ENCODE measurements around the gene ILKAP.
A peak's percentile ranks its signal among the peaks of the same experiment; 100 is the strongest.

Gene ILKAP, protein sequence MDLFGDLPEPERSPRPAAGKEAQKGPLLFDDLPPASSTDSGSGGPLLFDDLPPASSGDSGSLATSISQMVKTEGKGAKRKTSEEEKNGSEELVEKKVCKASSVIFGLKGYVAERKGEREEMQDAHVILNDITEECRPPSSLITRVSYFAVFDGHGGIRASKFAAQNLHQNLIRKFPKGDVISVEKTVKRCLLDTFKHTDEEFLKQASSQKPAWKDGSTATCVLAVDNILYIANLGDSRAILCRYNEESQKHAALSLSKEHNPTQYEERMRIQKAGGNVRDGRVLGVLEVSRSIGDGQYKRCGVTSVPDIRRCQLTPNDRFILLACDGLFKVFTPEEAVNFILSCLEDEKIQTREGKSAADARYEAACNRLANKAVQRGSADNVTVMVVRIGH

GRCh38 chr2:238203094-238203972, at the start of gene ILKAP:
Gene ILKAP, minus strand, starts transcription at chr2:238203695. Its CDS starts 142 bp downstream, at chr2:238203553.
- peak; percentile 79 to 84 for DNase-seq

DNA sequence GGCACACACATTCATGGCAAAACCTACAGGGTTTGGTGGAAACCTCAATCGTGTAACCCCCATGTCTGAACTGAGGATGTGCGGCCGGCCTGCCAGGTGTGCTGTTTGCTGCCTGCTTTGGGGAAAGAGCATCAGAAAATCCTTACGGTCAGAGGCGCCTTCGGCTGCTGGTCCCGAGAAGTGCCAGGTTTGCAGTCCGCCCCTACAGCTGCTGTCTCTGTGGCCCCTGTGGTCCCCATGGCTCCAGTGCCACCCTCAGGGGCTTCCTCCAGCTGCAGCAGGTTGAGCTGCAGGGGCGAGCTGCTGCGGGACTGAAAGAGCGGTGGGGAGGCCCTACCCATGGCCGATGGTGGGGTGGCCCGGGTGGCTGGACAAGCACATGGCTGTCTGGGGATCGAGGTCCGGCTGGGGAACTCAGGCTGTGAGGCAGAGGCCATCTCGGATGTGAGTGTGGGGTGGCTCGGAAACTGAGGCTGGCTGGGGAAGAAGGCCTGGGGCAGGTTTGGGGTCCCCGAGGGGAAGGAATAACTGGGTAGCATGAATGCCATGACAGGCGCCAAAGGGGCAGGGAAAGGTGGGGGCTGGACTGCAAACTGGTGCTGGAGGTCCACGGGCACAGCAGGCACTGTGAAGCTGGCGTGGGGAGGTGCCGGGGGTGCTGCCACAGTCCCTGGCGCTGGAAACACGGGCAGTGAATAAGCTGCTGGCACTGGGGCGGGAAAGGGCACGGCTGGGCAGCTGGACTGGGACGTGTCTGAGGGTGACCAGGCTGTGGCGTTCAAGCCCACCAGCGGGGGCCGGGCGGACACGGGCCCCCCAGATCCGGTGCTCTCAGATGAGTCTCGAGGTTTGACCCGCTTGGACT, 49.5 kb upstream of the ILKAP start:
- no peak for DNase-seq

DNA sequence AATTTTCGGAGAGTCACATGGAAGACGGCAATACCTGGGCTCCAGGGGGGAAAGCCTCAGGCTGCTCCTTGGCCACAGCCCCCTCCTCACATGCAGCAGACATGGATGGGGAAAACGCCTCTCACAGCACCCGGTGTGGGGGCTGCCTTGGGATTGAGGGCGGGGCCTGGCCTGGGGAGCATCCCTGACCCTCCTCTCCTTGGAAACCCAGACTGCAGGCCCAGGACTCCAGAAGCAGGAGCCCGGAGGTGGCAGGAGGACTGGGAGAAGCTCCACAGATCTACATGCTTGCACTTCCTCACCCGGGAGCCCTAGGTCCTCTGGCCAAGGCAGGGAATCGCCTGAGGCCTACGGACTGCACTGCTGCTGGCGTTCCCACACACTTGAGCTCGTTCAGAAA, 48.5 kb upstream of the ILKAP start:
- no peak for DNase-seq

DNA sequence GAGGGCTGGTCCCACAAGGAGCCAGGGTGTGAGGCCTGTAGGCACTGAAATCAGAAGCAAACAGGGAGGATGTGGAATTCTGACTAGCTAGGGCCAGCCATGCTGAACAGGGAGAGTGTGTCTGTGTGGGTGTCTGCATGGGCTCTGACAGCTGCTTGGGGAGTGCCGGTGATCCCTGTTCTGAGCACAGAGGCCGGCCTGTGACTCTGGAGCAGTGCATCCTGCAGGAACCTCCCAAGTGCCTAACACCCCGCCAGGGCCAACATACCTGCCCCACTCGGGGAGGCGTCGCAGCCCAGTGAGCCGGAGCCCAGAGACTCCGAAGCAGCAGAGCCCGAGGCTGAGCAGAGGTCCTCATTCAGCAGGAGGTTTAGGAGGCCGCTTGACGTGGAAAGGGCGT, 47.8 kb upstream of the ILKAP start:
- DNase-seq: no peak

DNA sequence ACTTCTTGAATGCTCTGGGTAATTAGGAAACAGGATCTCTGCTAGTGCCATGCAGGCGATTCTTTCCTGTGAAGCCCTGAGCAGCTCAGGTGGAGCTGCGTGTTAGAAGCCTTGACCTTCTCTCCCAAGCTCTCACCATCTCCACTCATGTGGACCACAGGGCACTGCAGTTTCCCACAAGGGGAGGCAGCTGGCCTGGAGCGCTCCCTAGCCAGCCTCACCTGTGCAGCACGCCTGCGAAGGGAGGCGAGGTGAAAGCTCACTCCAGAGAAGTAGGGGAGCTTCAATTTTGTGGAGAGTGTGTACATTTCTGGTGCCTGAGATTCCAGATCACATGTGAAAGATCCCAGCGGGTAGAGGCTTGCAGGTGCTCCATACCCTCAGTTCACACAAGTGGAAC, 47.4 kb upstream of the ILKAP start:
- no peak for DNase-seq

DNA sequence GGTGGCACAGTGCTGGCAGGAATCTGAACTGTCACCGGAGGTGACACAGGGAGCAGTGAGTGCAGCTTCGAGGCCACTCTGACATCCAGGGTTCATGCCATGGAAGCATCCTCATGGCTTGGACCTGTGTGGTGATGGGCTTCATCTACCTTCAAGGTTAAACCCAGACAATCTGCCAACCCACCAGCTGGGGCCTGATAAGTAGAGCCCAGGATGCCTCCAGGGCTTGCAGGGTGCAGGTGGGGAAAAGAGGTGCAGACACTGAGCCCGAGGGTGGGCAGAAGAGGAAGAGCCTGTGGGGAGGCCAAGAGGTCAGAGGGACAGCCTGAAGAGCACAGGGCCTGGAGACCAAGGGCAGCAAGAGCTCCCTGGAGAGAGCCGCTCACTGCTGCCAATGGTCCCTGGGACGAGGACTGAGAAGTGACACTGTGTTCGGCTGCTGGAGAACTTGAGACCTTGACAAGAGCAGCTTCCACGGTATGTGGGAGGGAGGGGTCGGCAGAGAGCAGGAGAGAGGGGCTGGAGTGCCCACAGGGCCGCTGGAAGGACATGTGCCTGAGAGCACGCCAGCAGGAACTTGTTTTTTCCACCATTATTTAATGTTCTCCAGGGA, 44.5 kb upstream of the ILKAP start:
- DNase-seq: no peak

DNA sequence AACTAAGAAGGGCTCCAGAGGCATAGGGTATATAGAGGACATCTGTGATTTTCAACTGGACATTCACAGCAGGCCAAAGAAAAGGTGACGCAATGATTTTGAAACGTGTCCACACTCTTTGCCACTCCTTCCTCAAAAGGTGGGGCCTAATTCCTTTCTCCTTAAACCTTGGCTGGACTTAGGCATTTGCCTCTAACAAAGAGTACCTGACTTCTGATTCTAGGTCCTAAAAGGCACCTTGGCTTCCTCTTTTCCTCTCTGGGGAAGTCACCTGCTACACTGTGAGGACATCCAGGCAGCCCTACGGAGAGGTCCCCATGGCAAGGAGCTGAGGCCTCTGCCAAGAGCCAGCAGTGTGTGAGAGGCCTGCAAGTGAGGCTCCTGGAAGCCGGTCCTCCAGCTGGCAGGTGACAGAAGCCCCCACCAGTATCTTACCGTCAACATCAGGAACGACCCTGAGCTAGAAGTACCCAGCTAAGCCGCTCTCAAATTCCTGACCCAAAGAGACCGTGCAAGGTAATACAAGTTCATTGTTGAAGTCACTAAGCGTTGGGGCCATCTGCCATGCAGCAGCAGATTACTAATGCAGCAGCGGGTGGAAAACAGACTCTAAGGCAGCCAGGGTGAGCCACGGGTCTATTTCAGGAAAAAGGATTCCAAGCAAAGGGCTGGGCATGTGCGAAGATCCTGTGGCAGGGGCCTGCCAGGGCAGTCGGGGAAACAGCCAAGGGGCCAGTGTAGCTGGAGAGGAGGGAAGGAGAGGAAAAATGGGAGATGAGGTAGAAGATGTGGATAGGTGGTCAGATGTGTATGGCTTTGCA, 43.7 kb upstream of the ILKAP start:
- DNase-seq: no peak

DNA sequence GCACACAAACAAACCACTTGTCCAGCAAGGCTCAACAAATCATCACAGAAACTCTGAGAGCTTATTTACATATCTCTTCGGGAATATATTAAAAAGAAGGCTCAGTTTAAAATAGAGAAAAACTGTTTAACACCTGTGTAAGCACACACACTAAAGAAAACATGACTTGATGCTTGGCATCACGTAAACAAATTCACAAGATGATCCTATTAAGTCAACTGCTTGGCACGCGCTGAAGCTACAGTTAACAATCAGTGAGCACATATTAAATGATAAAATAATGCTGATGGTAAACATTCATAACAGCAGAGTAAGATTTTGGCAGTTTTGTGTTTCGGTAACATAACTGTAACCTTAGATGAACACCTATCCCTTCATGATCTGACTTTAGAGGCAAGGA, 40.7 kb upstream of the ILKAP start:
- no peak for DNase-seq

DNA sequence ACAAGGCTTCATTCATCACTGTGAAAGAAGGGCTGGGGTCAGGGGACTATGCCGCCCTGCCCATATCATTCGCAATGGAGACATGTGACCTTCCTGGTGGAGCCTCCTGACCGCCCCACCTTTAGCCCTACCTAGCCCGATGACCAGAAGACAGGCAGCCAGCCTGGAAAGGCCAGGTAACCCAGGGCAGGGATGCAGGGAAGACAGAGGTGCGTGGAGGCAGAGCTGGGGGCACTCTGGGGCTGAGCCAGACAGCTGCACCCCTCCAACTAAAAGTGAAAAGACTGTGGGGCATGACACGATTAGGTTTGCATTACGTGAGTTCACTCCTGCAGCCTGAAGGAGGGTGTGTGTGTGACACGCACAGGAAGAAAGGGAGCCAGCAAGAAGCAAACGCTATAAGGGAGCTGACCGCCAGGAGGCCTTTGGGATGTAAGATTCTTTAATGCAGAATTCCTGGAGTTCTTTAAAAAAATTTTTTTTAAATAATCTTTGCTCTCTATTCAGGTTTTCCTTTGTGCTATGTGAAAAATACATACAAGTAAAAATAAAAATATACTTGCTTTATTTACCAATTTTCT, 40.1 kb upstream of the ILKAP start:
- DNase-seq: peak; percentile 38 to 72

DNA sequence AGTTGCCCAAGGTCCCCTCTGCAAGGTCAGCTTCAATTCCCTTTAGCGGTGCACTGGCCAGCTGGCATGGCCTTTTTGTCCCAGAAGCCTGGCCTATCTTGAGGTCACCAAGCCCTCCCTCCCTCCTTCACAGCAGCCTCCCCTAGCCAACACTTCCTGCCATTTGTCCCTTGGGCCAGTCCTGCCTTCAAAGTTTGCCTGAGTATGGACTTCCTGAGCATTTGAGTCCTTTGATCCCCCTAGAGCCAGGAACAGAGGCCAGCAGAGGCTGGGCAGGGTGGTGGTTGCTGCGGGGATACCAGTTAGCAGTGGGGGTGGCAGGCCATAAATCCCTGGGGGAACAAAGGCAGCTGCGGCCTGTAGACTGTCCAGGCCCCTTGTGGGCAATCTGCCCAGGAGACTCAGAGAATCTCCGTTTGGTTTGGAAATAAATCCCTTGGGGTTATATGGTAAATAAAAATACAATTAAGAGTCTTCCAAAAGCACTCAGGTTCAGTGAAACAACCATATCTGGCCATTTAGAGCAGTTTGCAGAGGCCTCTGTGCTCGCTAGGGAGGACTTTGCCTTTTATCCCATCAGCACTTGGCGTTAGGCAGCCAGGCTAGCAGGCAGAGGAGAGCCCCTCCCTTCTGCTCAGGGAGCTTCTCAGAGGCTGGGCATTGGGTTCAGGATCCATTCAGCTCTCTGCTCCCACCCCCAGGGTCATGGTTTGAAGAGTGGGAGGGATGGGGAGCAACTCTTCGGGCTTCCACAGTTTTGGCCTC, 39.4 kb upstream of the ILKAP start:
- peak; percentile 89 to 90 for DNase-seq

- DNase-seq: no peak
Measured at GRCh38 chr2:238241970-238242369, 38.5 kb upstream of the ILKAP start.

DNA sequence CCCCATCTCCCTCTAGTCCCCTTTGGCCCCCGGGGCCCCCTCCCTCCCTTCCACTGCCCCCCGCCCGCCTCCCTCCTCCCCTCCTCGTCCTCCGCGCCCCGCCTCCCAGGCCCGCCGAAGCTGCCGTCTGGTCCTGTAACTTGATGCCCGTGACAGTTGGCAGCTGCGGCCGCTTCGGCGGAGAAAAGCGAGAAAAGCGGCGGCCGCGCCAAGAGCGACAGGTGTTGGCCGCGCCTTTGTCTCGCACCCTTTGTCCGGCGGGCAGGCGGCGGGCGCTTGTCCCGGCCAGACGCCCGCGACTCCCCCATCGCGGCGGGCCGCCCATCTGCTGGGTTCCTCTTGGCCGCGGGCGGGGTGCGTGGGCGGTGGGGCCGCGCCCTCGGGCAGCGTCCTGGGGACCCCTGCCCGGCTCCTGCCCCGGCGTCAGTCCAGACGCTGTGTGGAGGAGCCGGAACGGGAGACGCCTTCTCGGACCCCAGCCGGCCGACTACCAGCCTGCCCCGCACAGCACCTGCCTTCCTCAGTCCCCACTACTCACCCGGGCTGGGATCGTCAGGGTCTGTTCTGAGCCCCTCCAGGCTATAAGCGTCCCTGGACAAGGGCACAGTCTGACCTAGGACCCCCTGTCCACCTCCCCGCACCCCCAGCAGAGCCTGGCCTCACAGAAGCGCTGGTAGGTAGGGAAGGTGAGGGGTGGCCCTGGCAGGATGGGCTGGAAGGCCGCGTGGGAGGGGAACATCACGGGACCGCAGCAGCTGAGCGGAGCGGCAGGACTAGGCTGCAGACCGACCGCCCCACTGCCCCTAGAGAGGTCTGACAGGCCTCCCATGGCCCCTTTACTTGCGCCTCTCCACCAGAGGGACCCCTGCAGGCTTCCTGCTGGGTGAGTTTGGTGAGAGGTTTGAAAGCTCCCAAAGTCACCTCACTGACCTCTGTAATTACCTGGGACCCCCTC, 37.5 kb upstream of the ILKAP start:
- DNase-seq: peak; percentile 81 to 94

DNA sequence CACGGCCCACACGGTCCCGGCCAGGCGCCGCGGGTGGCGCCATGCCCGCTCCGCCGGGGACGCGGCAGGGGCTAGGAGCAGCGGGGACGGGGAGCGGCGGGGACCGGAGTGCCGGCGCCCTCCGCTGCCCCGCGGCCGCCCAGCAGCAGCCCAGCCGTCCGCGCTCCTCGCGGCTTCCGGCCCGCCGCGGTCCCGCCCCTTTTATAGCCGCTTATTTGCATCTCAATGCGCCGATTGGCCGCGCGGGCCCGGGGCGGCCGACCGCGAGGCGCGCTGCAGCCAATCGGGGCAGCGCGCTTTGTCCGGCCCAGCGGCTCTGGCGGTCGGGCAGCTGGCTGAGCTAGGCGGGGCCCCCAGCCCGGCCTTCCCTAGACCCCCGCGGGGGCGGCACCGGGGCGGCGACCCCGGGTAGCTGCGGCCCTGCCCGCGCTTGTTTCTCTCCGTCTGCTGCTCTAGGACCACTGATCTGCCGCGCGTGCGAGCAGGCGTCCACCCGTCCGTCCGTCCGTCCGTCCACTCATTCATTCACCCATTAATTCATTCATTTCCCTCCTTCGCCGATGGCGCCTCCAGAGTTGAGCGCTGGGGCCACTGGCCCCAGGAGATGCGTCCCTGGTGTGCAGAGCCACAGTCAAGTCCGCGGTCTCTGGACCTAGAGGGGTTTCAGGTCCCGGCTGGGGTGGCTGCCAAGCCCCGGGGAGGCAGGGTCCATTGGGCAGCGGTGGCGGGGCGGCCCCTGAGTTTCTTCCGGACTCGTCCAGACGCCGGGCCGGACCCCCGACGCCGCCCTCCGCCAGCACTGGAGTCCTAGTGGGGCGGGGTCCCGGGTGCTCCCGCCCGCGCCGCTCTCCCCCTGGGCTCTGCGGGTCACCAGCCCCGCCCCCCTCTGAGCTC, 36.6 kb upstream of the ILKAP start, which contains the start of gene HES6:
HES6 (minus strand) TSS at position 176 of the 894 bp plus-strand sequence; CDS start at position 43, 133 bp downstream.
- DNase-seq: peak; percentile 89 to 93

DNA sequence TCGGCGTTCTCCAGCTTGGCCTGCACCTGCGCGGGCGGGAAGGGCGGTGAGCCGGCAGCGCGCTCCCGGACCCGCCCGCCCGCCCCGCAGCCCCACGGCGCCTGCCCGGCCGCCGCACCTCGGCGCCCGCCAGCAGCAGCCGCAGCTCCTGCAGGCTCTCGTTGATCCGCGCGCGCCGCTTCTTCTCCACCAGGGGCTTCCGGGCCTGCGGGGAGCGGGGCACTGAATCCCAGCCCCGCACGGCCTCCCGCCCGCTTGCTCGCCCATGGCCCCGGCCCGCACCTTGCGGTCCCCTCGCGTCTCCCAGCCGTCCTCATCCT, 36.0 kb upstream of the ILKAP start:
- DNase-seq: no peak

DNA sequence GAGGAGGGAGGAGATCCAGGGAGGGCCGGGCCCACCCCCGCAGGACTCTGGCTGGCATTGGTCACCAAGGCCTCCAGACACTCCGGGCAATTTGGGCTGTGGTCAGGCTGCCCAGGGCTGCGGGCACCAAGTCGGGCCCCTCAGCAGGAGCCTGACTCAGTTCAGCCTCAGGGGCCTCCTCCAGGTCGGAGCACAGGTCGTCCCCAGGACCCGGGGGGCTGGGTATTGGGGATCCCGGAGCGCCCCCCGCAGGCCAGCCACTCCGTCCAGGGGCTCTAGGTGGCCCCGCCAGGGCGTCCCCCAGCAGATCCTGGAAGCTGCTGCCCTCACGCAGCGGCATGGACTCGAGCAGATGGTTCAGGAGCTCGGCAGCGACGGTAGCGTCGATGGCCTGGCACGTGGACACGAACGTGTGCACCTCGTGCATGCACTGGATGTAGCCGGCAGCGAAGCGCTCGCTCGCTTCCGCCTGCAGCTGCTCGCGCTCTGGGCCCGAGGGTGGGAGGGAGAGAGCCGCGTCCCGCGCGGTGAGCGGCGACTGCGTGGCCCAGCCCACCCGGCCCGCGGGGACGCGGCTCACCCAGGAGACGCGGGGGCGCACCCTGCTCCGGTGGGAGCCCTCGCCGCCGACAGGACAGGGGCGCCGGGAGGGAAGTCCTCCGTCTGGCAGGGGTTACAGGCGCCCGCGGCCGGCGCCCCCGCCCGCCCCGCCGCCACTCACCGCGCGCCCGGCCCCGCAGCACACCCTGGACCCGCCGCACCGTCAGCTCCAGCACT, 35.5 kb upstream of the ILKAP start:
- peak in 1 of 2 experiments; percentile 18 for DNase-seq

- DNase-seq: no peak
Measured at GRCh38 chr2:238238311-238238765, 34.8 kb upstream of the ILKAP start.
